Urinary bladder (tissue), 4 donors: ENCODE results near the gene MPHOSPH9. TPM values are rescaled to one million over a fixed set of nuclear protein-coding genes. Genes with fewer than 3 reads are reported as not detected.

Source experiments
- DNase-seq: peaks from one replicate; pipeline ENCODE4 v3.0.0-alpha.2; 2015; ENCODE audit errors: extremely low spot score
- H3K27ac ChIP-seq: one replicate; pipeline ENCODE4 v1.5.1; 2013; ENCODE audit warnings: low read depth, mild to moderate bottlenecking, moderate library complexity
- H3K36me3 ChIP-seq: one replicate; pipeline ENCODE4 v1.6.1; 2013; ENCODE audit warnings: mild to moderate bottlenecking, moderate library complexity; ENCODE audit not compliant: insufficient read depth
- H3K4me1 ChIP-seq: one replicate; pipeline ENCODE4 v1.6.1; 2013; ENCODE audit warnings: mild to moderate bottlenecking, moderate library complexity; ENCODE audit not compliant: insufficient read depth
- H3K4me3 ChIP-seq: one replicate; pipeline ENCODE4 v1.5.1; 2013; ENCODE audit warnings: low read depth, low read length
- WGBS: extraction: QIAGEN DNeasy Blood & Tissue Kit; methylation state at CpG from one replicate; pipeline ENCODE4 v1.1.7; 2013; 5-methylcytosine and 5-hydroxymethylcytosine counted together
- polyA plus RNA-seq: library from polyadenylated mRNA; stranded (reverse); fragments of 200-250 nt; gene quantifications from one replicate; pipeline ENCODE4 v1.2.3, GENCODE V29; 2013
- total RNA-seq: library from RNA; depleted of rRNA; stranded (reverse); fragments of >200 nt; gene quantifications from one replicate; pipeline ENCODE4 v1.2.3, GENCODE V29; 2014
- donor health status: healthy with polysubstance abuse.
- donor health status: healthy.

MPHOSPH9 gene, protein sequence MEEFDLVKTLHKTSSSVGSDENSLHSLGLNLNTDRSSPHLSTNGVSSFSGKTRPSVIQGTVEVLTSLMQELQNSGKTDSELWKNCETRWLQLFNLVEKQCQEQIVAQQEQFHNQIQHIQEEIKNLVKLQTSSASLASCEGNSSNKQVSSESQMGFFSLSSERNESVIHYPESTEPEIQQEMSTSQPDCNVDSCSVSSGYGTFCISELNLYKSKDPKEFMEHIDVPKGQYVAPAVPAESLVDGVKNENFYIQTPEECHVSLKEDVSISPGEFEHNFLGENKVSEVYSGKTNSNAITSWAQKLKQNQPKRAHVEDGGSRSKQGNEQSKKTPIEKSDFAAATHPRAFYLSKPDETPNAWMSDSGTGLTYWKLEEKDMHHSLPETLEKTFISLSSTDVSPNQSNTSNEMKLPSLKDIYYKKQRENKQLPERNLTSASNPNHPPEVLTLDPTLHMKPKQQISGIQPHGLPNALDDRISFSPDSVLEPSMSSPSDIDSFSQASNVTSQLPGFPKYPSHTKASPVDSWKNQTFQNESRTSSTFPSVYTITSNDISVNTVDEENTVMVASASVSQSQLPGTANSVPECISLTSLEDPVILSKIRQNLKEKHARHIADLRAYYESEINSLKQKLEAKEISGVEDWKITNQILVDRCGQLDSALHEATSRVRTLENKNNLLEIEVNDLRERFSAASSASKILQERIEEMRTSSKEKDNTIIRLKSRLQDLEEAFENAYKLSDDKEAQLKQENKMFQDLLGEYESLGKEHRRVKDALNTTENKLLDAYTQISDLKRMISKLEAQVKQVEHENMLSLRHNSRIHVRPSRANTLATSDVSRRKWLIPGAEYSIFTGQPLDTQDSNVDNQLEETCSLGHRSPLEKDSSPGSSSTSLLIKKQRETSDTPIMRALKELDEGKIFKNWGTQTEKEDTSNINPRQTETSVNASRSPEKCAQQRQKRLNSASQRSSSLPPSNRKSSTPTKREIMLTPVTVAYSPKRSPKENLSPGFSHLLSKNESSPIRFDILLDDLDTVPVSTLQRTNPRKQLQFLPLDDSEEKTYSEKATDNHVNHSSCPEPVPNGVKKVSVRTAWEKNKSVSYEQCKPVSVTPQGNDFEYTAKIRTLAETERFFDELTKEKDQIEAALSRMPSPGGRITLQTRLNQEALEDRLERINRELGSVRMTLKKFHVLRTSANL
- total RNA-seq (88.8 TPM), polyA plus RNA-seq (6.2 TPM)

- peaks cover 1% of the 10 kb centered on the region for H3K4me1 ChIP-seq
- H3K36me3 ChIP-seq, result no peaks in the 10 kb centered on the region
- H3K27ac ChIP-seq, result peak within 1 kb of the TSS; percentile 85
- H3K4me3 ChIP-seq, result peak within 1 kb of the TSS; percentile 80
- DNase-seq, result peak; percentile 100
- WGBS, result under 1% methylated on average over 66 of the region's 66 CpGs
These were observed at the start of gene MPHOSPH9, which contains the start of gene MTRFR for GRCh38 chr12:123232807-123233504. TSS of gene MPHOSPH9 (minus strand) at chr12:123233141. CDS start at chr12:123230364, 2,777 bp downstream. TSS of gene MTRFR (plus strand) at chr12:123233436. CDS start at chr12:123253675, 20,239 bp downstream.

GRCh38 chr12:123282111-123282510 is 49.2 kb upstream of the MPHOSPH9 start:
- WGBS, result 90% methylated on average over 10 of the region's 10 CpGs
- no peak for DNase-seq

DNA sequence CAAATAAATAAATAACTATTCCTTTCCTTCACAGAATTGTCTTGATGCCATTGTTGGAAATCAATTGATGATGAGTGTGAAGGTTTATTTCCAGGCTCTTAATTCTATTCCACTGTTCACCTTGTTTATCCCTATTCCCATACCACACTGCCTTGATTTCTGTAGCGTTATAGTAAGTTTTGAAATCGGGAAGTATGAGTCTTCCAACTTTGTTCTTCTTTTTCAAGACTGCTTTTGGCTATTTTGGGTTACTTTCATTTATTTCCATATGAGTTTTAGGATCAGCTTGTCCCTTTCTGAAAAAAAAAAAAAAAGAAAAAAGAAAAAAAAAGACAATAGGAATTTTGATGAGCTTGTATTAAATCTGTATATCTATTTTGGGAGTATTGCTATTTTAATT is 48.0 kb upstream of the MPHOSPH9 start:
- WGBS, result 89% methylated on average over 2 of the region's 2 CpGs
- Histone ChIP-seq H3K27ac (no peak overlapping the region), H3K4me1 (no peaks in the 10 kb centered on the region), H3K36me3 (no peaks in the 10 kb centered on the region), H3K4me3 (no peak overlapping the region)
- DNase-seq, result no peak

More at GRCh38 chr12:123282111-123282510, 49.2 kb upstream of the MPHOSPH9 start:
- H3K4me1 ChIP-seq, result no peaks in the 10 kb centered on the region
- no peak overlapping the region for H3K27ac ChIP-seq
- H3K36me3 ChIP-seq, result no peaks in the 10 kb centered on the region
- no peak overlapping the region for H3K4me3 ChIP-seq

DNA sequence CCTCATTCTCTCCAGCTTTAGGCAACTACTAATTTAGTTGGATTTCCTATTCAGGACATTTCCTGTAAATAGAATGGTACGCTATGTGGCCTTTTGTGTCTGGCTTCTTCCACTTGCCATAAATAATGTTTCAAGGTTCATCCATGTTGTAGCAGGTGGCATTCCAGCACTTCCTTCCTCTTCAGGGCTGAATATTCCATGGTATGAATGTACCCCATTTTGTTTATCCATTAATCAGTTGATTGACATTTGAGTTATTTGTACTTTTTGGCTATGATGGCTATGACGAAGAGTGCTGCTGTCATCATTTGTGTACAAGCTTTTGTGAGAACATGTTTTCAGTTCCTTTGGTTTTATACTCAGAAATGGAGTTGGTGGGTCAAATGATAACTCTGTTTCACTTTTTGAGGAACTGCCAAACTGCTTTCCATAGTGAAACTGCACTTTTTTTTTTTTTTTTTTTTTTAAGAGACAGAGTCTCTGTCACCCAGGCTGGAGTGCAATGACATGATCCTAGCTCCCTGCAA is 45.2 kb upstream of the MPHOSPH9 start:
- Histone ChIP-seq H3K36me3 (no peaks in the 10 kb centered on the region), H3K4me1 (no peaks in the 10 kb centered on the region), H3K27ac (no peak overlapping the region), H3K4me3 (no peak overlapping the region)
- WGBS, result 71% methylated on average over 2 of the region's 2 CpGs
- no peak for DNase-seq

- no peaks in the 10 kb centered on the region for H3K4me1 ChIP-seq
- H3K36me3 ChIP-seq, result no peaks in the 10 kb centered on the region
- 90% methylated on average over 15 of the region's 15 CpGs for WGBS
- H3K4me3 ChIP-seq, result no peak overlapping the region
- no peak overlapping the region for H3K27ac ChIP-seq
- DNase-seq, result no peak
These were observed 40.2 kb upstream of the MPHOSPH9 start for GRCh38 chr12:123273166-123273565.

DNA sequence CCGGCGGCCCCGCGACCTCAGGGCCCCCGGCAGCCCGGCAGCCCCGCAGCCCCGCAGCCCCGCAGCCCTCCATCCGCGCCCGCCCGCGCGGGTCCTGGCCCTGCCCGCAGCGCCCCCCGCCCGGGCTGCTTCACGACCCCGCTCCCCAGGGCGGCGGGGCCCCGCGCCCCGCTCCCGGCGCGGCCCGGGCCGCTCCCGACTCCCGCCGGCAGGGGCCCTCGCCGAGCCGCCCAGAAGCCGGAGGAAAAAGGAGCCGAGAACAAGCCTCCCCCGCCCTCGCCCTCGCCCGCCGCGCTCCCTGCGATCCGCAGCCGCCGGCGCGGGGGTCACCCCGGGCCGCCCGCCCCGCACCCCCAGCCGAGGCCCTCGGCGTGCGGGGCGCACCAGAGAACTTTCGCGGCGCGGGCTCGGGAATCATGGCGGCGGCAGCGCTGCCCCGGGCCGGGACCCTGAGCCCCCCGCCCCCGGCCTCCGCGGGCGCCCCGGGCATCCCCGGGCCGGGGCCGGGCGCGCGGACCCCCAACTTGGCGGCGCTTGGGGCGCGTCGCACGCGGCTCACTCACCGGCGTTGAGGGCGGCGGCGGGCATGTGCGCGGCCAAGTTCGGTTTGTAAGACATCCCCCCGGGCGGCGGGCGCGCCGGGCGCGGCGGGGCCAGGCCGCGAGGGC is 38.2 kb upstream of the MPHOSPH9 start:
- DNase-seq, result no peak
- Histone ChIP-seq H3K4me1 (no peaks in the 10 kb centered on the region), H3K36me3 (no peaks in the 10 kb centered on the region), H3K27ac (peak overlapping the region; percentile 54), H3K4me3 (peak overlapping the region; percentile 98)
- under 1% methylated on average over 107 of the region's 108 CpGs for WGBS

DNA sequence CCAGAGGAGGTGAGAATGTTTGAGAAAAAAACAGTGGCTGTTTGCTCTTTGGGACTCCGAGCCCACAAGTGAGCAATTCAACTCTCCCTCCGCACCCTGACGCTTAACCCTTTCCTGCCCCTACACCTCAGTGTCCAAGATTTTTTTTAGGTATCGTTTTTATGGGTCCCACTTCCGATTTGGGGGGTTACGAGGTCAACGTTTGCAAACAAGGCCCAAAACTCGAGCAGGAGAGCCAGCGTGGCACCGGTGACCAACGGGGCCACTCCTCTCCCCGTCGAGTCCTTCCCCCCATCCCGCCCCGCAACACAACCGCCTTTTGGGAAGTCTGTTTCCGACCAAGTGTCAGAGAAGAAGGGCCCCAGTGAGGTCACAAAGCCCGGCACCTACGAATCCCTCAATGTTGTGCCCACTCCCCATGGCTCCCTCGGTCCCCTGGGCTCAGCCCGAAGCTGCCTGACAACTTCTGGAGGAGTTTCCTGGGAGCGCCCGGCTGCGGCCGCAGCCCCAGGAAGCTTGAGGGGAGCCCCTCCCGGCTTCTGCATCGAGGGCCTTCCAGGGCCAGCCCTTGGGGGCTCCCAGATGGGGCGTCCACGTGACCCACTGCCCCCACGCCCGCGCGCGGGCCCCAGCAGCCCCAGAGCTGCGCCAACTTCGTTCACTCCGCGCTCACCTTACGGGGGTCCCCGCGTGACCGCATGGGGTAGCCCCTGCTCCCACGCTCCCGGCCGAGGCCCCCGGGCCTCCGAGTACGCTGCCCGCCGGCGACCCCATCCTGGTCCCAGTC is 37.5 kb upstream of the MPHOSPH9 start:
- Histone ChIP-seq H3K4me1 (no peaks in the 10 kb centered on the region), H3K36me3 (no peaks in the 10 kb centered on the region), H3K4me3 (peak overlapping the region; percentile 98), H3K27ac (peak overlapping the region; percentile 81)
- WGBS, result under 1% methylated on average over 51 of the region's 51 CpGs
- no peak for DNase-seq

DNA sequence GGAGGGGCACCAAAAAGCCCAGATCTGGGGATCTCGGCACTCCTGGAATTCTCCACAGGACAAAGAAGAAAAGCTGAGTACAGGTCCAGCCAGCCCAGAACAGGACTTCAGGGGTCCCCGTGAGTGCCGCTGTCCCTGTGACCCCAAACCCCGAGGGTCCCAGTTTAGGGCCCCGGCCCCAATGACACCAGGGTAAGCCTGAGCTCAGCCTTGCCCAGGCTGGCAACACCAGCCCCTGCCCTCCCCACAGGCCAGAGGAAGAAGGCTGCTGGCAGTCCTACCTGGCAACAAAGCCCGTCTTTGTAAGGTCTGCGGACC is 36.9 kb upstream of the MPHOSPH9 start:
- peak overlapping the region; percentile 98 for H3K4me3 ChIP-seq
- no peak for DNase-seq
- WGBS, result 1% methylated on average over 7 of the region's 7 CpGs
- H3K27ac ChIP-seq, result peak overlapping the region; percentile 81
- H3K36me3 ChIP-seq, result no peaks in the 10 kb centered on the region
- H3K4me1 ChIP-seq, result no peaks in the 10 kb centered on the region

DNA sequence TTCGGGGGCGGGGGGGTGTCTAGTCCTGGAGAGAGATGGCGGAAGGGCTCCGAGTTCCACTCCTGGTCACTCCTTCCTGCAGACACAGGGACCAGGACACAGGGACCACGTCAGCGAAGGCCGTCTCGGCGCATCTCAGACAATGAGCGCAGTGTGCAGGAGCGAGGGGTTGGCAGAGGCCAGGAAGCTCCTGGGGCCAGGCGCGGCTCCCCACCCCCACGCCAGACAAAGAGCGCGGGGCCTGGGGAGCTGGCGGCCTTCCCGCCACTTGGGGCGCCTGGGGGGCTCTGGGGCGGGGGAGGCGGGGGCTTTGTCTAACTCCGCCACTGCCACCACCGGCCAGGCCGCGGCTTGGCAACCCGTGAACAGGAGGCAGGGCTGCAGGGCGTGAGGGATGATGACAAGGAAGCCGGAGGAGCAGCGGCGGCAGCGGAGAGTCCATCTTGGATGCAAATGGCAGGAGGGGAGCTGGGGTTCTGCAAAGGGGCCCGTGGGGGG is 36.5 kb upstream of the MPHOSPH9 start:
- 4% methylated on average over 32 of the region's 32 CpGs for WGBS
- Histone ChIP-seq H3K36me3 (no peaks in the 10 kb centered on the region), H3K4me1 (no peaks in the 10 kb centered on the region), H3K27ac (peak overlapping the region; percentile 81), H3K4me3 (peak overlapping the region; percentile 98)
- no peak for DNase-seq

GRCh38 chr12:123268850-123269249 is 35.9 kb upstream of the MPHOSPH9 start:
- DNase-seq, result no peak
- Histone ChIP-seq H3K4me1 (no peaks in the 10 kb centered on the region), H3K36me3 (no peaks in the 10 kb centered on the region), H3K4me3 (no peak overlapping the region), H3K27ac (no peak overlapping the region)
- WGBS, result 73% methylated on average over 13 of the region's 13 CpGs

DNA sequence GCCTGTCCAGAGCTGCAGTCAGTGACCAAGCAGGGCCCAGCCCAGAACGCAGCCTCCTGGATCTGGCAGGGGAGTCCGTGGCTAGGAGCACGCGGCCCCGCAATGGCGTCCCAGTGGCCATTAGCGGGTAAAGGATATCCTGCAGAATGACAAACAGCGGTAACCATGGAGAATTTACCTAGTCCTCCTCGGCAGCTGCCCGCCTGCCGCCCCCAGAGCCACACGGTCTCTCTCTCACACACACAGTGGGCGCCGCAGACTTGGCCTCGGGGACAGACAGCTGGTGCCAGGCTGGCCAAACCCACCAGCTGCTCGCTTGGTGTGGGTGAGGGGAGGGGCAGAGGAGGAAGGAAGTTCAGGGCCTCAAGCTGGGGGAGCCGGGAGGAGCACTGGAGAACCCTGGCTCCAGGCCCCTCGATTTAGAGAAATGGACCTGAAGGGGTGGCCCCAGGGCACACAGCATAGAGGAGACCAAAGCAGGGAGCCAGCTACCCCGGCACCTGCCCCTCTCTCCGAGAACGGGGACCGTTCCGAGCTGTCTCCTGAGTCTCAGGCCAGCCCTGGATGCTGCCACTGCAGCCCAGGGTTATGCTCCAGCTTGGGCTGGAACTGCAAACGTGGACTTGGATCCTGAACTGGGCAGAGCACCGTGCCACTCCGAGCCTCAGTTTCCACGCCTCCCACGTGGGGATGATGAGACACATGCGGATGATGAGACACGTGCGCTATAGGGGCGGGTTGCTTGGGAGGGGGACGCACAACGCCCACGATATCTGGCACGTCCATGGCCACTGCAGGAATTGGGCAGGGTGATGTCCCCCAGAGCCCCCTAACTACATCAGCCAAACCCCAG is 35.3 kb upstream of the MPHOSPH9 start:
- Histone ChIP-seq H3K27ac (no peak overlapping the region), H3K4me3 (no peak overlapping the region)
- DNase-seq, result no peak

More for the DNA sequence above, 35.3 kb upstream of the MPHOSPH9 start:
- Histone ChIP-seq H3K36me3 (no peaks in the 10 kb centered on the region), H3K4me1 (no peaks in the 10 kb centered on the region)
- 57% methylated on average over 36 of the region's 36 CpGs for WGBS
